Esophagus (tissue), 2 donors: ENCODE data around the gene CDC42BPA. TPM values are rescaled to one million over a fixed set of nuclear protein-coding genes. Genes with fewer than 3 reads are reported as not detected.
"Not testable (repeated sequence)": the region's sequence is repeated elsewhere in the genome, so short reads cannot be mapped to it uniquely, and the experiment has no call there.

Experiments used
- H3K27ac ChIP-seq, 2 donors: one replicate each; pipeline ENCODE4 v1.5.1; 2013; ENCODE audit warnings: low read depth in 2 of 2, mild to moderate bottlenecking in 2 of 2, inconsistent platforms in 1 of 2, low read length in 1 of 2, moderate library complexity in 1 of 2
- H3K27me3 ChIP-seq, 2 donors: one replicate each; pipeline ENCODE4 v1.6.1; 2013; ENCODE audit warnings: low read length in 2 of 2, control low read depth in 1 of 2, mild to moderate bottlenecking in 1 of 2; ENCODE audit not compliant: insufficient read depth in 2 of 2, control insufficient read depth in 1 of 2
- H3K36me3 ChIP-seq, 2 donors: one replicate each; pipeline ENCODE4 v1.6.1; 2013; ENCODE audit warnings: low read length in 1 of 2; ENCODE audit not compliant: control insufficient read depth in 2 of 2, insufficient read depth in 2 of 2
- H3K4me1 ChIP-seq, 2 donors: one replicate each; pipeline ENCODE4 v1.6.1; 2013; ENCODE audit warnings: low read length in 1 of 2; ENCODE audit not compliant: control insufficient read depth in 2 of 2, insufficient read depth in 2 of 2
- H3K4me3 ChIP-seq, 2 donors: one replicate each; pipeline ENCODE4 v1.5.1; 2013; ENCODE audit warnings: low read length in 2 of 2, mild to moderate bottlenecking in 2 of 2, low read depth in 1 of 2, moderate library complexity in 1 of 2
- H3K9me3 ChIP-seq, 2 donors: one replicate each; pipeline ENCODE4 v1.6.1; 2013; ENCODE audit warnings: mild to moderate bottlenecking in 2 of 2, low read depth in 1 of 2, low read length in 1 of 2, moderate library complexity in 1 of 2; ENCODE audit not compliant: control insufficient read depth in 2 of 2, insufficient read depth in 1 of 2
- WGBS, 2 donors: extraction: QIAGEN DNeasy Blood & Tissue Kit; methylation state at CpG; one replicate each; pipeline ENCODE4 v1.1.7; 2013; 5-methylcytosine and 5-hydroxymethylcytosine counted together
- polyA plus RNA-seq, 2 donors: library from polyadenylated mRNA; stranded (reverse); fragments of 200-250 nt; gene quantifications; one replicate each; pipeline ENCODE4 v1.2.3, GENCODE V29; 2013
- donor health status: healthy with polysubstance abuse.
- donor health status: Bipolar disorder and iron deficiency.

Gene CDC42BPA
- polyA plus RNA-seq, 2 donors: 2.5 to 3.6 TPM

GRCh38 chr1:227156520-227156919 lies 161.8 kb downstream of the CDC42BPA start:
- Histone ChIP-seq H3K27me3 (no peaks in the 10 kb centered on the region), H3K36me3 (no peaks in the 10 kb centered on the region), H3K4me3 (no peak overlapping the region), H3K4me1 (no peaks in the 10 kb centered on the region), H3K27ac (no peak overlapping the region), H3K9me3 (no peaks in the 10 kb centered on the region)
- 89 to 95% methylated on average over 3 of the region's 3 CpGs for WGBS, 2 donors

- no peaks in the 10 kb centered on the region for H3K27me3 ChIP-seq
- 91 to 92% methylated on average over 4 of the region's 4 CpGs for WGBS, 2 donors
- no peaks in the 10 kb centered on the region for H3K36me3 ChIP-seq
- H3K4me3 ChIP-seq: no peak overlapping the region
- H3K27ac ChIP-seq: no peak overlapping the region
- no peaks in the 10 kb centered on the region for H3K9me3 ChIP-seq
- H3K4me1 ChIP-seq: no peaks in the 10 kb centered on the region
These were observed 162.6 kb downstream of the CDC42BPA start for GRCh38 chr1:227155688-227156087.

- no peaks in the 10 kb centered on the region for H3K9me3 ChIP-seq
- no peak overlapping the region for H3K4me3 ChIP-seq
- H3K36me3 ChIP-seq: no peaks in the 10 kb centered on the region
- 59 to 65% methylated on average over 2 of the region's 2 CpGs for WGBS, 2 donors
- no peaks in the 10 kb centered on the region for H3K27me3 ChIP-seq
- H3K4me1 ChIP-seq: no peaks in the 10 kb centered on the region
- H3K27ac ChIP-seq: no peak overlapping the region
These were observed 163.3 kb downstream of the CDC42BPA start for GRCh38 chr1:227155004-227155403.

- Histone ChIP-seq H3K4me1 (no peaks in the 10 kb centered on the region), H3K9me3 (no peaks in the 10 kb centered on the region), H3K4me3 (no peak overlapping the region), H3K27me3 (no peaks in the 10 kb centered on the region), H3K27ac (no peak overlapping the region), H3K36me3 (no peaks in the 10 kb centered on the region)
- 94 to 97% methylated on average over 2 of the region's 2 CpGs for WGBS, 2 donors
These were observed 165.8 kb downstream of the CDC42BPA start for GRCh38 chr1:227152525-227152924.

GRCh38 chr1:227140376-227140775 lies 177.9 kb downstream of the CDC42BPA start:
- Histone ChIP-seq H3K27ac (no peak overlapping the region), H3K36me3 (peaks cover 2 to 3% of the 10 kb centered on the region in 2 donors), H3K4me3 (no peak overlapping the region), H3K4me1 (no peaks in the 10 kb centered on the region), H3K9me3 (no peaks in the 10 kb centered on the region), H3K27me3 (no peaks in the 10 kb centered on the region)
- 74 to 77% methylated on average over 1 of the region's 1 CpG for WGBS, 2 donors

GRCh38 chr1:227136210-227136820 lies 182.0 kb downstream of the CDC42BPA start:
- Histone ChIP-seq H3K36me3 (no peaks in the 10 kb centered on the region), H3K27ac (no peak overlapping the region), H3K9me3 (no peaks in the 10 kb centered on the region), H3K27me3 (no peaks in the 10 kb centered on the region), H3K4me1 (no peaks in the 10 kb centered on the region), H3K4me3 (no peak overlapping the region)
- WGBS, 2 donors: 93% methylated on average over 4 of the region's 4 CpGs

- H3K27ac ChIP-seq: no peak overlapping the region
- WGBS, 2 donors: 75 to 80% methylated on average over 2 of the region's 2 CpGs
These were observed 183.5 kb downstream of the CDC42BPA start for GRCh38 chr1:227134686-227135314.

GRCh38 chr1:227132695-227133094 lies 185.6 kb downstream of the CDC42BPA start:
- not testable (repeated sequence) for H3K27ac ChIP-seq, H3K4me1 ChIP-seq, H3K27me3 ChIP-seq, H3K9me3 ChIP-seq, H3K36me3 ChIP-seq, H3K4me3 ChIP-seq
- WGBS, 2 donors: 95 to 96% methylated on average over 22 to 32 of the region's 32 CpGs

More at GRCh38 chr1:227134686-227135314, 183.5 kb downstream of the CDC42BPA start:
- no peaks in the 10 kb centered on the region for H3K9me3 ChIP-seq
- no peaks in the 10 kb centered on the region for H3K4me1 ChIP-seq
- no peaks in the 10 kb centered on the region for H3K27me3 ChIP-seq
- no peaks in the 10 kb centered on the region for H3K36me3 ChIP-seq
- no peak overlapping the region for H3K4me3 ChIP-seq

GRCh38 chr1:227131193-227131592 lies 187.1 kb downstream of the CDC42BPA start:
- Histone ChIP-seq H3K27ac (no peak overlapping the region), H3K36me3 (no peaks in the 10 kb centered on the region), H3K4me1 (no peaks in the 10 kb centered on the region), H3K9me3 (no peaks in the 10 kb centered on the region), H3K27me3 (no peaks in the 10 kb centered on the region), H3K4me3 (no peak overlapping the region)
- 83 to 88% methylated on average over 3 of the region's 3 CpGs for WGBS, 2 donors

GRCh38 chr1:227127891-227128290 lies 190.4 kb downstream of the CDC42BPA start:
- H3K4me3 ChIP-seq: no peak overlapping the region
- H3K9me3 ChIP-seq: no peaks in the 10 kb centered on the region
- H3K27me3 ChIP-seq: no peaks in the 10 kb centered on the region
- no peaks in the 10 kb centered on the region for H3K4me1 ChIP-seq
- no peaks in the 10 kb centered on the region for H3K36me3 ChIP-seq
- 87% methylated on average over 3 of the region's 3 CpGs for WGBS, 2 donors
- no peak overlapping the region for H3K27ac ChIP-seq
